HEK293T (cell line): Measurements from ENCODE around the gene FADS1.

Source experiments
- CTCF ChIA-PET: fragments of 350-600 bp; formaldehyde crosslinking; extraction: SDS; loops from one replicate; lab custom pipeline; 2021; ENCODE audit warnings: antibody characterized with exemption, inconsistent platforms; lab: Yijun Ruan, JAX
- POLR2A ChIA-PET: fragments of 350-600 bp; formaldehyde crosslinking; extraction: SDS; loops from one replicate; lab custom pipeline; 2020; ENCODE audit warnings: antibody characterized with exemption, inconsistent platforms; lab: Yijun Ruan, JAX
- DNase-seq: peaks from one replicate; pipeline ENCODE4 v3.0.0; 2012; ENCODE audit warnings: mixed read lengths; ENCODE audit errors: extremely low spot score
- ARNT ChIP-seq: fragments of 450-650 bp; IDR thresholded peaks from 2 replicates; pipeline ENCODE4 v1.6.1; 2017; ENCODE audit warnings: mild to moderate bottlenecking
- BHLHE40 ChIP-seq: fragments of 450-650 bp; IDR thresholded peaks from 2 replicates; pipeline ENCODE4 v1.6.1; 2016; ENCODE audit warnings: mild to moderate bottlenecking, moderate library complexity, borderline replicate concordance
- CTBP1 ChIP-seq: fragments of 450-650 bp; IDR thresholded peaks from 2 replicates; pipeline ENCODE4 v1.6.1; 2016; ENCODE audit warnings: borderline replicate concordance
- ELF4 ChIP-seq: fragments of 450-650 bp; IDR thresholded peaks from 2 replicates; pipeline ENCODE4 v1.6.1; 2017; ENCODE audit warnings: antibody characterized with exemption
- FOXA1 ChIP-seq: fragments of 450-650 bp; IDR thresholded peaks from 2 replicates; pipeline ENCODE4 v1.6.1; 2016; ENCODE audit warnings: mild to moderate bottlenecking
- FOXK2 ChIP-seq: fragments of 450-650 bp; IDR thresholded peaks from 2 replicates; pipeline ENCODE4 v1.6.1; 2016; ENCODE audit warnings: mild to moderate bottlenecking
- FOXM1 ChIP-seq: fragments of 450-650 bp; IDR thresholded peaks from 2 replicates; pipeline ENCODE4 v1.6.1; 2017; ENCODE audit warnings: mild to moderate bottlenecking, borderline replicate concordance
- HDGF ChIP-seq: fragments of 450-650 bp; IDR thresholded peaks from 2 replicates; pipeline ENCODE4 v1.6.1; 2017; ENCODE audit warnings: antibody characterized with exemption, borderline replicate concordance
- L3MBTL2 ChIP-seq: fragments of 450-650 bp; conservative IDR thresholded peaks from 2 replicates; pipeline ENCODE4 v1.6.1; 2016; ENCODE audit warnings: mild to moderate bottlenecking
- LEF1 ChIP-seq: fragments of 450-650 bp; IDR thresholded peaks from 2 replicates; pipeline ENCODE4 v1.6.1; 2017; ENCODE audit warnings: mild to moderate bottlenecking, borderline replicate concordance
- NFRKB ChIP-seq: fragments of 450-650 bp; IDR thresholded peaks from 2 replicates; pipeline ENCODE4 v1.6.1; 2016; ENCODE audit warnings: mild to moderate bottlenecking, moderate library complexity
- SP1 ChIP-seq: fragments of 450-650 bp; IDR thresholded peaks from 2 replicates; pipeline ENCODE4 v1.6.1; 2017
- SUZ12 ChIP-seq: fragments of 450-650 bp; IDR thresholded peaks from 2 replicates; pipeline ENCODE4 v1.6.1; 2016; ENCODE audit warnings: mild to moderate bottlenecking
- TARDBP ChIP-seq: fragments of 450-650 bp; IDR thresholded peaks from 2 replicates; pipeline ENCODE4 v1.6.1; 2016
- ZNF384 ChIP-seq: fragments of 450-650 bp; IDR thresholded peaks from 2 replicates; pipeline ENCODE4 v1.6.1; 2016
- TF ChIP-seq, protein P1 (sequence below): fragments of 450-650 bp; IDR thresholded peaks from 2 replicates; pipeline ENCODE4 v1.6.1; 2016

The FADS1 gene

GRCh38 chr11:61802605-61803004 is 14.2 kb downstream of the FADS1 start:
- CTCF ChIA-PET = no interaction called here

GRCh38 chr11:61800331-61801281 is 16.2 kb downstream of the FADS1 start:
- ChIA-PET CTCF (interaction anchor here (1.0 kb wide), 1 partner anchor 306 kb away, joined by 4 read pairs; no protein-coding TSS in a partner anchor), POLR2A (interaction anchor here (1.2 to 2.2 kb wide), 4 partner anchors 8 to 28 kb away, joined by 3 to 6 read pairs (median 4); partner anchors contain the start of genes FADS1, FADS2, FEN1 and TMEM258)
- no peak for DNase-seq
- TF ChIP-seq ARNT (no peak), FOXA1 (no peak), LEF1 (no peak), SUZ12 (no peak), NFRKB (no peak), CTBP1 (no peak), SP1 (no peak), FOXK2 (no peak), L3MBTL2 (no peak), ZNF384 (no peak), TARDBP (no peak), HDGF (no peak), BHLHE40 (no peak), ELF4 (no peak), FOXM1 (no peak)
- TF ChIP-seq, protein P1, sequence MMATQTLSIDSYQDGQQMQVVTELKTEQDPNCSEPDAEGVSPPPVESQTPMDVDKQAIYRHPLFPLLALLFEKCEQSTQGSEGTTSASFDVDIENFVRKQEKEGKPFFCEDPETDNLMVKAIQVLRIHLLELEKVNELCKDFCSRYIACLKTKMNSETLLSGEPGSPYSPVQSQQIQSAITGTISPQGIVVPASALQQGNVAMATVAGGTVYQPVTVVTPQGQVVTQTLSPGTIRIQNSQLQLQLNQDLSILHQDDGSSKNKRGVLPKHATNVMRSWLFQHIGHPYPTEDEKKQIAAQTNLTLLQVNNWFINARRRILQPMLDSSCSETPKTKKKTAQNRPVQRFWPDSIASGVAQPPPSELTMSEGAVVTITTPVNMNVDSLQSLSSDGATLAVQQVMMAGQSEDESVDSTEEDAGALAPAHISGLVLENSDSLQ = no peak

More at GRCh38 chr11:61802605-61803004, 14.2 kb downstream of the FADS1 start:
- POLR2A ChIA-PET = interaction anchor here (1.5 kb wide), 1 partner anchor 13 kb away, joined by 3 read pairs; no protein-coding TSS in a partner anchor
- DNase-seq = no peak
- TF ChIP-seq FOXK2 = no peak
- no peak for TF ChIP-seq LEF1
- no peak for TF ChIP-seq HDGF
- no peak for TF ChIP-seq ELF4
- TF ChIP-seq ARNT = no peak
- no peak for TF ChIP-seq NFRKB
- TF ChIP-seq CTBP1 = no peak
- no peak for TF ChIP-seq SP1
- no peak for TF ChIP-seq FOXM1
- no peak for TF ChIP-seq SUZ12
- no peak for TF ChIP-seq L3MBTL2
- TF ChIP-seq ZNF384 = no peak
- no peak for TF ChIP-seq FOXA1
- TF ChIP-seq, protein P1 = no peak
- no peak for TF ChIP-seq TARDBP
- no peak for TF ChIP-seq BHLHE40

DNA sequence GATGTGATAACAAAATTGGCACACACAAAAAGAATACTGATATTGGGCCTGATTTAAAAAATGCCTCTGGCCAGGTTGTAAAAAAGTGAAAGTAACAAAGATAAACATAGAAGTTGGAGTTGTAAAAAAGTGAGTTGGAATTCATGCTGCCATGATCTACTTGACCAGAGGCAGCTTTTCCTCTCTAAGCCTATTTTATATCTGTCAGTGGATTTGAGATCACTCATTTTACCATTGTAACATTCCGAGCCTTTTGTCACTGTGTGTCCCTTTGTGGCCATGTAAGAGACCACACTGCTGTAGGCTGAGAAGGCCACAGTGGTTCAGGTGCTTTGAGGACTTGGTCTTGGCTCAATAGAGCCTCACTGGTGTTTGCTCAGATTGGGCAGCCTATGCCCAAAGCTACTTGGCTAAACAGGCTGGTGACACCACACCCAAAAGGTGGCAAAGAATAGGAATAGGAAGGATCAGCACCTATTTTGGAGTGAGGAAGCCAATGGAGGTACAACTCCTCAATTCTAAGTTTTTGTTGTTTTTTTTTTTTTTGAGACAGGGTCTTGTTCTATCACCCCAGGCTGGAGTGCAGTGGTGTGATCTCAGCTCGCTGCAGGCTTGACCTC is 17.0 kb downstream of the FADS1 start:
- ChIA-PET CTCF (interaction anchor here (1.0 kb wide), 1 partner anchor 99 kb away, joined by 4 read pairs; no protein-coding TSS in a partner anchor), POLR2A (interaction anchor here (1.3 to 2.2 kb wide), 2 partner anchors 16 to 29 kb away, joined by 3 to 6 read pairs; partner anchors contain the start of gene FADS2)
- no peak for TF ChIP-seq CTBP1
- no peak for DNase-seq

- POLR2A ChIA-PET = interaction anchor here (0.7 to 3.3 kb wide), 4 partner anchors 17 to 776 kb away, joined by 3 to 16 read pairs (median 4); partner anchors contain the start of genes EEF1G and FADS2
- peak; percentile 62 for DNase-seq
- CTCF ChIA-PET = interaction anchor here (0.6 to 2.4 kb wide), 17 partner anchors 8 to 656 kb away, joined by 3 to 15 read pairs (median 3); no protein-coding TSS in a partner anchor
- TF ChIP-seq LEF1 (peak; percentile 56; the same call in 1 of the 2 replicates), BHLHE40 (no peak)
- TF ChIP-seq, protein P1 = 0 out of 2 replicates have a peak, but pooled peaks have one; percentile 2
These were observed 19.4 kb downstream of the FADS1 start for GRCh38 chr11:61797263-61797944.

- ChIA-PET CTCF (interaction anchor here (0.9 to 2.4 kb wide), 4 partner anchors 18 to 150 kb away, joined by 3 to 15 read pairs (median 3); no protein-coding TSS in a partner anchor), POLR2A (interaction anchor here (0.9 to 3.3 kb wide), 2 partner anchors 19 to 38 kb away, joined by 3 to 16 read pairs; no protein-coding TSS in a partner anchor)
- TF ChIP-seq SUZ12 (no peak), FOXM1 (no peak), ELF4 (no peak), BHLHE40 (no peak), SP1 (no peak), CTBP1 (no peak), FOXA1 (no peak), HDGF (no peak), ZNF384 (no peak), ARNT (no peak), NFRKB (no peak), TARDBP (no peak), FOXK2 (no peak), L3MBTL2 (no peak), LEF1 (no peak)
- TF ChIP-seq, protein P1 = no peak
- DNase-seq = no peak
These were observed 20.8 kb downstream of the FADS1 start for GRCh38 chr11:61795876-61796526.
